ENCODE measurements around the gene MR1.
A peak's percentile ranks its signal among the peaks of the same experiment; 100 is the strongest.

Gene MR1

DNA sequence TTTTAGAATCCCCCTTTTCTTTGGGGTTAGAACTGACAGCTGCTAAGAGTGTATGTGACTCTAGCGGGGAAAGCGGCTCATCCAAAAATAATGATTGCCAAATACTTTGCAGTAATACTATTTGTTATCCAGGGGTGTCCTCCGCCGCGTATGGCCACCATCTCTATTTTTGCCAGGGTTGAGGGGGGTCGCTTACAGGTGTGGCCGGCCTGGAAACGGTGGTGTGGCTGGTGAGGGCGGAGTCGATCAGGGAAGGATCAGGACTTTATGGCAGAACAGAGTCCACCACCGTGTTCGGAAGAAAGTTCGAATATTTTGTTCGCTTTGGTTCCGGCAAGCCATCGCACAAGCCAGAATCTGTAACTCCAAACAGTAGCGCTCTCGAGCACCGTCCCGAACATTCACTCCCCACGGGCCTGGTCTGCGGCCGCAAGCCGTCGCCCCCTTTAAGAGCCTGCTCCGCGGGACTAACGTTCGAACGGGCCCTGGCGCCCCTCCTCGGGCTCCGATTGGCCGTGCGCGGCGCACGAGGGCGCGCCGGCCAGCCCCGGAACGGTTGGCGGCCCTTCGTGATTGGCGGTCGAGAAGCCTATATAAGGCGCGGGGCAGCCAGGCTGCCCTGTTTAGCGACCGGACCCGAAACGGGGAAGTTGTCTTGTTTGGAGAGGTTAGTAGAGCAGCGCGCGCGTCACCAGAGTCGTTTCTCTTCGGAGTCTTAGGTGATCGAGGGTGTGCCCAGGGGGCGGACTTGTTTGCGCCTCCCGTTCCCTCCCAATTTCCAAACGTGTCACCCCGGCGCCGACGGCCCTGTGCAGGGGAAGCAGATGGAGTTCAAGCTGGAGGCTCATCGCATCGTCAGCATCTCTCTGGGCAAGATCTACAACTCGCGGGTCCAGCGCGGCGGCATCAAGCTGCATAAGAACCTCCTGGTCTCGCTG lies 54.6 kb downstream of the MR1 start, which contains the start of gene IER5:
TSS of gene IER5 (plus strand) at position 622 of the 938 bp plus-strand sequence. CDS start at position 825, 203 bp downstream.
- DNase-seq (ENCODE audit: insufficient read length) = peak; percentile 84
- FAIRE-seq = peak; percentile 94
- TF ChIP-seq POLR2AphosphoS5 (IDR thresholded peaks at IDR 0.05; ENCODE audit: low read depth, low read length) = peak; percentile 100
- TF ChIP-seq TAF1 (IDR thresholded peaks at IDR 0.05; ENCODE audit: borderline replicate concordance, low read depth, low read length) = peak; percentile 98
- peak; percentile 100 for TF ChIP-seq POLR2A (IDR thresholded peaks at IDR 0.05; ENCODE audit: low read depth, low read length)

DNA sequence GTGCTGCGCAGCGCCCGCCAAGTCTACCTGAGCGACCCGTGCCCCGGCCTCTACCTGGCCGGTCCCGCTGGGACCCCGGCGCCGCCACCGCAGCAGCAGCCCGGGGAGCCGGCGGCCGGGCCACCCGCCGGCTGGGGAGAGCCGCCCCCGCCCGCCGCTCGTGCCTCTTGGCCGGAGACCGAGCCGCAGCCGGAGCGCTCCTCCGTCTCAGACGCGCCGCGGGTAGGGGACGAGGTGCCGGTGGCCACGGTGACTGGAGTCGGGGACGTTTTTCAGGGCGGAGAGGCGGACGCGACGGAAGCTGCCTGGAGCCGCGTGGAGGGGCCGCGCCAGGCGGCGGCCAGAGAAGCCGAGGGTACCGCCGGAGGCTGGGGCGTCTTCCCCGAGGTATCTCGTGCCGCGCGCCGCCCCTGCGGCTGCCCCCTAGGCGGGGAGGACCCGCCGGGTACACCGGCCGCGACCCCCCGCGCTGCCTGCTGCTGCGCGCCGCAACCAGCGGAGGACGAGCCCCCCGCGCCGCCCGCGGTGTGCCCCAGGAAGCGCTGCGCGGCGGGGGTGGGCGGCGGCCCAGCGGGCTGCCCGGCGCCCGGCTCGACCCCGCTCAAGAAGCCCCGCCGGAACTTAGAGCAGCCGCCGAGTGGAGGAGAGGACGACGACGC lies 55.4 kb downstream of the MR1 start:
- no peak for FAIRE-seq
- TF ChIP-seq POLR2A (IDR thresholded peaks at IDR 0.05; ENCODE audit: low read depth, low read length) = no peak
- no peak for DNase-seq (ENCODE audit: insufficient read length)

DNA sequence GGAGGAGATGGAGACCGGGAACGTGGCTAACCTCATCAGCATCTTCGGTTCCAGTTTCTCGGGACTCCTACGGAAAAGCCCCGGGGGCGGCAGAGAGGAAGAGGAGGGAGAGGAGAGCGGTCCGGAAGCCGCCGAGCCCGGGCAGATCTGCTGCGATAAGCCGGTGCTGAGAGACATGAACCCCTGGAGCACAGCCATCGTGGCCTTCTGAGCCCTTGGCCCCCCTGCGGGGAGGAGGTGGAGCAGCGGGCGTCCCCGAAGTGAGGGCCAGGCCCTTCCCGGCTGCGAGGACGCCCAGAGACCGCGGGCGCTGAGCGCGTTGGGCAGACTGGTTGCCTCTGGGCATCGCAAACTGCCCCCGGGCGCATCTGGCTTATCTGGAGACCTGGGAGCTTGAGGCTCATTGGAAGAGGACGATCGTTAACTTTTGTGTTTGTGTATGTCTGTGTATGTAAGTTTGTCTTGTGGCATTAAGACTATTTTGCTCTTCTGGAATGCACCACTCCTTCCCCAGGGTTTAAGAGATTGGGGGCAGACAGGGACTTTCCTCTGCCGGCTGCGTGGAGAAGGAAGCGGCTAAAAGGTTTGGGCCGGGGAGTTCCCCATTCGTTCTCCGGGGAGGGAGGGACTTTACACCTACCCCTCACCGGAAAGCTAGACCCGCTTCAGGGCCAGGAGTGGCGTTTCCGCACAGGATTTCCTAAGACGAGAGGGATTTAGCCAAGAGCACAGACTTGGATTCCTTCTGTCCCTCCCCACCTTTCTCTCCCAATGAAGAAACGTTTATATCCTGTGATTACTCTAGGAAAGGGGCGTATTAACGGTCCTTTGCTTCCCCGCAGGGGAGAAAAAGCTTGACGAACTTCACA lies 56.1 kb downstream of the MR1 start:
- TF ChIP-seq POLR2A (IDR thresholded peaks at IDR 0.05; ENCODE audit: low read depth, low read length) (peak; percentile 84), POLR2AphosphoS5 (IDR thresholded peaks at IDR 0.05; ENCODE audit: low read depth, low read length) (peak; percentile 89), TAF1 (IDR thresholded peaks at IDR 0.05; ENCODE audit: borderline replicate concordance, low read depth, low read length) (no peak; the same call in 1 of the 2 replicates)
- FAIRE-seq (peak; percentile 82), DNase-seq (ENCODE audit: insufficient read length) (no peak)

DNA sequence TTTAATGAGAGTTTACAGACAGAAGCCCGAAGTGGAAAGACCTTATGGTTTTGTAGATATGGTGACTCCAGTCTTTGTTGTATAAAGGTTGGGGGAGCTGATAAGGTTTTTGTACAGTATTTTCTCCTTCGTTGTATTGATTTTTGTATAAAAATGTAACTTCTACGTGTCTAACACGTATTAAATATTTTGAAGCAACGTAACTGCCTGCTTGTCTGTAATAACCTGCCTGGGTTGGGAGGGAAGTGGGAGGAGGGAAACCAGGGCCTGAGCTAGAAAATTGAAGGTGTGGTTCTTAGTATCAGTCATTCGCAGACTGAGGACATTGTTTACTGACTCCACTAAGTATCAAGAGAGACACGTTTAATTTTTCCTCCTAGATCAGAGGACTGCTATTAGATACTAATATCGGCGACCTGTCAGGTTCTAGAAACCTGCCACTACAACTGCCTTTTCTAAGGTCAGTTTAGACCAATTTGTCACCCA lies 56.9 kb downstream of the MR1 start:
- FAIRE-seq = no peak
- no peak; the same call in 1 of the 2 replicates for TF ChIP-seq POLR2AphosphoS5 (IDR thresholded peaks at IDR 0.05; ENCODE audit: low read depth, low read length)
- TF ChIP-seq POLR2A (IDR thresholded peaks at IDR 0.05; ENCODE audit: low read depth, low read length) = 0 out of 2 replicates have a peak, but pooled peaks have one; percentile 23

DNA sequence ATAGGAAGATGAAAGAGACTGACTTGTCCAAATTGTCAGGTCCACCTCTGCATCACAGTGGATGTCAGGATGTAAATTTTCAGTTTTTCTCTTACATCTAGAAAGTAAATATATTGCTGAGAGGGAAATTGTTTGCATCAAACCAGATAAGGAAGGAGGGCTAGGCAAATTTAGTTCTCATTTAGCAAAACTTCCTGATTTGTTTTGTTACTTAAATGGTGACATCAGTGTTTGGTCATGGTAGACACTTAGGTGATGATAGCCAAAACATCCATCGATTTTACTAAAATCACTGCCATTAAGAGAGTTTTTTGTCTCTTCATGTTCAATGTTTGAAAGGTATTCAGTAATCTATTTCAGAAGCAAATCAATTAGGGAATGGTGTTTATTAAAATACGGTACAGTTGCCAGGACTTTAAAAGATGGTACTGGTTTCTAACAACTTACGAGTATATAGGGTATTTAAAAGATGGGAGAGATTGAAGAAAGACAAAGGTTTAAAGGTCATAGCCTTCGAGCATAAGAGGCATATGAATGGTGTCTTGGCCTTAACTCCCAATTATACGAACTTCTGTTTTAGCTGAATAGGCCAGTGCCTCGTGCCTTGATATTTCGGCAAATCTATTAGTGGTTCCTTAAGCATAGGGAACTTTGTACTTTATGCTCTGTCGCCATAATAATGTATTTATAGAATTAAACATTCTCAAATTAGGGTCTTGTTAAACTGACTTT lies 57.7 kb downstream of the MR1 start:
- DNase-seq (ENCODE audit: insufficient read length) (no peak), FAIRE-seq (no peak)
- TF ChIP-seq POLR2A (IDR thresholded peaks at IDR 0.05; ENCODE audit: low read depth, low read length) (no peak; the same call in 1 of the 2 replicates), POLR2AphosphoS5 (IDR thresholded peaks at IDR 0.05; ENCODE audit: low read depth, low read length) (peak; percentile 60)

More for the DNA sequence above, 56.9 kb downstream of the MR1 start:
- no peak for DNase-seq (ENCODE audit: insufficient read length)

DNA sequence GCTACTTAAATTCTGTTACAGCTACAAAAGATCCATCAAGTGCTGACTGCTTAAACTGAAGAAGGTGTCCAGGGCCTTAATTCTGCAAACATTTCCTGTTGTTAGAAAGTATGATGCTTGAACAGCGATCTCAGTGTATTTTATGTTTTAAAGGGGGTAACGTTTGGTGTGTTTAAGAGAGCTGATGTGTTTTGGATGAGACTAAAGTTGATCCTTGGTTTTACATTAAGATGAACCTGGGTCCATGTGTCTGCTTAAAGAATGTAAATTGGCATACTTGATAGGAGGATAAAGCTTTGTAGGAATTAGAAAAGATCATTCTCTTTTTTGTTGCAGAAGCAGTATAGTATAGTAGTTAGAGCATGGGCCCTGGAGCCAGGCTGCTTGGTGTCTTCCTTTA lies 58.3 kb downstream of the MR1 start:
- DNase-seq (ENCODE audit: insufficient read length) = no peak
- FAIRE-seq = no peak
- no peak for TF ChIP-seq POLR2A (IDR thresholded peaks at IDR 0.05; ENCODE audit: low read depth, low read length)
- no peak; the same call in none of the 2 replicates for TF ChIP-seq POLR2AphosphoS5 (IDR thresholded peaks at IDR 0.05; ENCODE audit: low read depth, low read length)
- TF ChIP-seq TAF1 (IDR thresholded peaks at IDR 0.05; ENCODE audit: borderline replicate concordance, low read depth, low read length) = no peak

DNA sequence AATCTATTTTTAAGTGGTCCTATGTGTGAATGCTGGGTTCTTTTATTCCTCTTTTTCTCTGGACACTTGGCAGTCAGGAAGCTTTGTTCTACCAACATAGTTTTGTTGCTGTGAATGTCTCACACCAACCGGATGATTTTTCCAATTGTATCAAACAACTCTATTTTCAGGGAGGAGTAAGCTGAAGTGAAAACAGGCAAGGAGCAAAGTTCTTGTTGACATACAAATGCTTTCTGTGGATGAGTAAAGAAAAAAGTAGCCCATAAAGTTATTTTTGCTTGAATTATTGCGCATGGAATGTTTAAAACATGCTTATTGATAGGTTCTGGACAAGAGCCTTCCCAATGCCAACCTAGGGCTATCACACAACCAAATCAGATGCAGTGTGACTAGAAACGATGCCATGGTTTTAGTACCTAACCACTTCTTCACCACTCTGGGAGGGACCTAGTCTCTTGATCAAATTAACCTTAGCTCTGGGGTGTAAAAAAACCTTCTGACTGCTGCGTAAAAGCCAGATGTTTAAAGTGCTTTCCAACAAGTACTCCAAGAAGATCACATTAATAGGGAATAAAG lies 59.2 kb downstream of the MR1 start:
- no peak for TF ChIP-seq POLR2AphosphoS5 (IDR thresholded peaks at IDR 0.05; ENCODE audit: low read depth, low read length)
- TF ChIP-seq POLR2A (IDR thresholded peaks at IDR 0.05; ENCODE audit: low read depth, low read length) = no peak
- TF ChIP-seq TAF1 (IDR thresholded peaks at IDR 0.05; ENCODE audit: borderline replicate concordance, low read depth, low read length) = no peak
- DNase-seq (ENCODE audit: insufficient read length) (no peak), FAIRE-seq (no peak)

DNA sequence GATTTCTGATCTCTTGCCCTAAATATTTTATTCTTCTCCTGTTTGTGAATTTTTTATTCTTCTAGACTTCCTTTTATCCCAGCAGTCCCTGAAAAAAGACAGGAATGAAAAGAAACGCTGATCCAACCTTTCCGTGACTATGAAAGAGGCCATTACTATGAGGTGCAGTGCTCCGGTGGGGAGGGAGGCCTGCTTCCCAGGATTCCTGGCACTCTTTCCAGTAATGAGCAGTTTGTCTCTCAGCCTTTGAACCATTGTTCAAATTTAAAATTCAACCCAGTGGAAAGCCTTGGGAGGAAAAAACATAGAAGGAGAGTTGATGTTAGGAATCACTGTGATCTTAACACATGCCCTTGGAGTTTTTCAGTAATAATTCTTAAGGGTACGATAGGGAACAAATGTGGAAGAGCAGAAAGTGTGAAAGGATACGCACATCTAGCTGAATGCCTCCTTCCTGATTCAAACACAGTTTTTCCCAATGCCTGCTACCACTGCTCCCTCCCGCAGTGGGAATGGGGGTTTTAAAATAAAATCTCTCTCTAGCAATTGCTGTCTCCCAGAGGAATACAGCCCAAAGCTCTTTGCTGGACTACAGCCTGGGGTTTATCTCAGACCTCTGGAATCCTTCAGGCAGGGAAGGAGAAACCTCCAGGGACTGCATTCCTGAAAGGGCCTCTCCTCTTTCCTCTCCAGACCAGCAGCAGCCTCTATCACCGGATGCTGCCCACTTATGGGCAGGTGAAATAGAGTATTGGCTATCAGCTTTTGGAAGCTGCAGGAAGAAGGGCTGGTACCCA lies 60.8 kb downstream of the MR1 start:
- TF ChIP-seq TAF1 (IDR thresholded peaks at IDR 0.05; ENCODE audit: borderline replicate concordance, low read depth, low read length) (no peak), POLR2A (IDR thresholded peaks at IDR 0.05; ENCODE audit: low read depth, low read length) (peak; percentile 28; the same call in 1 of the 2 replicates)
- no peak for FAIRE-seq
- DNase-seq (ENCODE audit: insufficient read length) = no peak

DNA sequence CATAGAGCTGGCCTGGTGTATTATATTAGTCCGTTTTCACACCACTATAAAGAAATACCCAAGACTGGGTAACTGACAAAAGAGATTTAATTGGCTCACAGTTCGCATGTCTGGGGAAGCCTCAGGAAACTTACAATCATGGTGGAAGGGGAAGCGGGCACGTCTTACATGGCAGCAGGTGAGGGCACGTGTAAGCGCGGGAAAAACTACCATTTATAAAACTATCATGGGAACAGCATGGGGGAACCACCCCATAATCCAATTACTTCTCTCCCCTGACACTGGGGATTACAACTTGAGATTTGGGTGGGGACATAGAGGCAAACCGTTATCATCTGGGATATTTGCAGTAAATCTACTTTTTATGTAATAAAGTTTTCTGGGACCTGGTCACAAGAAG lies 61.5 kb downstream of the MR1 start:
- FAIRE-seq (no peak), DNase-seq (ENCODE audit: insufficient read length) (no peak)
- peak; percentile 57; the same call in 1 of the 2 replicates for TF ChIP-seq POLR2AphosphoS5 (IDR thresholded peaks at IDR 0.05; ENCODE audit: low read depth, low read length)
- no peak; the same call in 1 of the 2 replicates for TF ChIP-seq POLR2A (IDR thresholded peaks at IDR 0.05; ENCODE audit: low read depth, low read length)

DNA sequence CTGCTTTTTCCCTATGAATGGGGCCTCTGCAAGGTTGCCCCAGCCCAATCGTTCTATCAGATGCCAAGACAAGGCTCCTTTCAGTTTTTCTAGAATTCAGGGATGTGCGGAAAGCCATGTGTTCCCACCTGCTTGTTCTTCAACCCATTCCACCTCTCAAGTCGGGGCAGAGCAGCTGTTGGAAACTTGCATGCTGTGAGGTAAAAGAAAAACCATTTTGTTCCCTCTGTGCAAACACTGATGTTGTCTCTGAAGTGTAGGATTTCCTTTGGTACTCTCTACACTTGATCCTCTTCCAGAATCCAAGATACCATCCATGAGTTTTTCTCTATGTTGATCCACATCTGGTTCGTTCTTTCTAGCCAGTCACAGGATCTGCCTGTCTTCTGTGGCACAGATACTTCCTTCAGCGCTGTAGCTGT lies 62.0 kb downstream of the MR1 start:
- DNase-seq (ENCODE audit: insufficient read length) (no peak), FAIRE-seq (no peak)
- TF ChIP-seq POLR2AphosphoS5 (IDR thresholded peaks at IDR 0.05; ENCODE audit: low read depth, low read length) = no peak
- no peak for TF ChIP-seq TAF1 (IDR thresholded peaks at IDR 0.05; ENCODE audit: borderline replicate concordance, low read depth, low read length)
- no peak; the same call in 1 of the 2 replicates for TF ChIP-seq POLR2A (IDR thresholded peaks at IDR 0.05; ENCODE audit: low read depth, low read length)

All from GM12892 (cell line).